Measurements from ENCODE around the gene CDH8.

GRCh38 chr16:62068747-62069146 is 32.5 kb upstream of the CDH8 start:
- TF ChIP-seq CTCF (IDR thresholded peaks at IDR 0.05; ENCODE audit: low read length), result peak; percentile 44
- TF ChIP-seq EZH2 (optimal IDR thresholded peaks at IDR 0.05; ENCODE audit: low read depth, low read length), result no peak
